ENCODE results near the gene FHL2. TPM values are rescaled to one million over a fixed set of nuclear protein-coding genes. Genes with fewer than 3 reads are reported as not detected.
A peak's percentile ranks its signal among the peaks of the same experiment; 100 is the strongest.

FHL2 gene
- total RNA-seq, 1 experiment from 2014 or later: 36.5 TPM

DNA sequence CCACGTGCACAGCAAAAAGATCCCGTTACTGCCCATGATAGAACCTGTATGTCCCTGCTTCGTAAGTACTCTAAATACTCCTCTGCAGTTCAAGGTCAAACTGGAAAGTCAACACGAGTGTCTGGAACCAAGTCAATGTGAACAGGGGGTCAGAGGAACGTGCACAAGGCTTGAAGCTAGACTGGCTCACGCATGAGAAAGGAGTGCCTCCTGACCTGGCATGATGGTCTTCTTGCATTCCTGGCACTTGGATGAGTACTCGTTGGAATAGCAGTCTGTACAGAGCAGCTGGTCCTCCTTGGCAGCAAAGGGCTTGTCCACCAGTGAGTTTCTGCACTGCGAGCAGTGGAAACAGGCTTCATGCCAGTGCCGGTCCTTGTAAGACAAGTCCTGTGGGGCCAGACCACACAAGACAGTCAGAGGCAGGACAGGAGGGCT, 25.5 kb downstream of the FHL2 start:
- DNase-seq (ENCODE audit: low read depth, low spot score): no peak
- in situ Hi-C loops (cut with HindIII; ENCODE audit: low pct_unique_long_range_greater_than_20kb, low sequenced_read_pairs): no loop called here

DNA sequence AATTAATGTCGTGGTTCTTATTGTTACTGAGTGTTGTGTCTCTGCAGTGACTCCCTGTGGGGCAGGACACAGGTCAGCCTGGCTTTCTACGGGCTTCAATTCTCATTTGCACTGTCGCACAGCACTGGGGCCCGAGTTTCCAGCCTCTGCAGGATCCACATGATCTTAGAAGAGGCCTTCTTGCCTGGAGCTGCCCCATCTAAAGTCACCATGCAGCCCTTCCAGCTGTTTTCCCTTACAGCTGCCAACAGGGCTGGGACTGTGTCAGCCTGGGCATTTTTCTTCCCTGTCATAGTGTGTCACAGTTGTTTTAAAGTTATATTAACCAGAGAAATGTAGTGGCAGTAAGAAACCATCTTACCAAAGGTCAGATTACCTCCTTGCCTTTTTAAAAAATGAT, 27.0 kb downstream of the FHL2 start:
- DNase-seq (ENCODE audit: low read depth, low spot score): no peak
- in situ Hi-C loops (cut with HindIII; ENCODE audit: low pct_unique_long_range_greater_than_20kb, low sequenced_read_pairs): no loop called here

DNA sequence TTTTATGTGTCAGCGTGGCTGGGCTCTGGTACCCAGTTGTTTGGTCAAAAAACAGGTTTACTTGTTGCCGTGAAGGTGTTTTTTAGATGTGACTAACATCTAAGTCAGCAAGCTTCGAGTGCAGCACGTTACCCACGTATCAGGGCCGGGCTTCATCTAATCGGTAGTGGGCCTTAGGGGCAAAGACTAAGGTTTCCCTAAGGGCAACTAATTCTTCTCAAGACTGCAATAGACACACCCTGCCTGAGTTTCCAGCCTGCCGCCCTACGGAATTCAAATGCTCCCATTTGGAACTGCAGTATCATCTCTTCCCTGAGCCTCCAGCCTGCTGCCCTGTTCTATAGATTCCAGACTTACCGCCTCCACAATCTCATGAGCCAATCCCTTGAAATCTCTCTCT, 27.7 kb downstream of the FHL2 start:
- DNase-seq (ENCODE audit: low read depth, low spot score): no peak
- in situ Hi-C loops (cut with HindIII; ENCODE audit: low pct_unique_long_range_greater_than_20kb, low sequenced_read_pairs): no loop called here

DNA sequence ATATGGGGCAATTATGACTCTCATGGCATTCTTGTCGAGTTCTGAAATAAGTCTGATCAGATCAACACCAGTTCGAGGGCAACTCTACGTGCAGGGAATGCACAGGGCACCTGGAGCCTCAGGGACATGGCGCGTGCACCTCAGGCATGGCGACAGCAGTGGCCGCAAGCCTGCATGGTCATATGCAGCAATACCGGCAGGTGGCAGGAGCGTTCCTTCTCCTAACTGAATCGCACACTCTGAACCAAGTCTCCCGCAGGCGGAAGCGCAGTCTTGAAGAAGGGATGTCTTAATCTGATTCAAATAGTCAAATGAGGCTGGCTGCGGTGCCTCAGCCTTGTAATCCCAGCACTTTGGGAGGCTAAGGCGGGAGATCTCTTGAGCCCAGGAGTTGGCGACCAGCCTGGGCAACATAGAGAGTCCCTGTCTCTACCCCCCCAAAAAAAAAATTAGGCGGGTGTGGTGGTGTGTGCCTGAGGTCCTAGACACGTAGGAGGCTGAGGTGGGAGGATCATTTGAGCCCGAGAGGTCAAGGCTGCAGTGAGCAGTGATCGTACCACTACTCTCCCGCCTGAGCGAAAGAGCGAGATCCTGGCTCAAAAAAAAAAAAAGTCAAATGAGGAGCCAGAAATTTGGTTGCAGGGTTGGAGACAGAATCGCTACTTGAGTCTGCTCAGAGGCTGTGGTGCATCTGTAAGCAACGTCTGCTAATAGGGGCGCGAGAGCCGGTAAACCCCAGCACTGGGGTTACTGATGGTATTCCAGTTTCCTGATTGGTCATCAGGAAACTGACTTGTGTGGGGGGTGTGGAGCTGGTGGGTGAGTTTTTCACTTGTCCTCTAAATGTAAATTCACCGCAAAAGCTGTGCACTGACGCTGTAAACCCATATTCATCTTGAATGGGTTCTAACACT, 28.8 kb downstream of the FHL2 start:
- in situ Hi-C loops (cut with HindIII; ENCODE audit: low pct_unique_long_range_greater_than_20kb, low sequenced_read_pairs): no loop called here
- peak; percentile 84 for DNase-seq (ENCODE audit: low read depth, low spot score)

DNA sequence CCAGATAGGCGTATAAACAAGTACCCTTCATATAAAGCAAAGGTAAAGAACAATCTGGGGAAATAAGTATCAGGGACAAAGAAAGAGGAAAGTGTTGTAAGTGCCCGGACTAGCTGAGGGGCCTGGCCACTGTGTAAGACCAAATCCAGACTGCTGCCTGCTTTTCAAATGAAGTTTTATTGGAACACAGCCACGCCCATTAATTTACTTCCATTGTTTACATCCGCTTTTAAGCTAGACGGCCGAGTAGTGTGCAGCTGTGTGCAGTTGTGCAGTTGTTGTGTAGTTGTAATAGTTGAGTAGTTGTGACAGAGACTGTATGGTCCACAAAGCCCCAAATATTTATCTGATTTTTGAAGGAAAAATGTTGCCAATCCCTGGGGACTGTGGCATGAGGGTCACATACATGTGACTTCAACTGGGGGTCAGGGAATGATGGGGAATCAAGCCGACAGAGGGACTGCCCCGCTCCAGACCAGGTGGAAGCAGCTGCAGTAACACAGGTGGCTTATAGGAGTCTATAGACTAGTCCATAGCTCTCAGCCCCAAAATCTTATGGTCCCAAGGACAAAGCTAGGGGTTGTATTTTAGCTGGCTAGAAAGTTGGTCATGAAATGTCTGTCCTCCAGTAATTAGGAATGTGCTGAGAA, 30.0 kb downstream of the FHL2 start:
- in situ Hi-C loops (cut with HindIII; ENCODE audit: low pct_unique_long_range_greater_than_20kb, low sequenced_read_pairs): no loop called here

DNA sequence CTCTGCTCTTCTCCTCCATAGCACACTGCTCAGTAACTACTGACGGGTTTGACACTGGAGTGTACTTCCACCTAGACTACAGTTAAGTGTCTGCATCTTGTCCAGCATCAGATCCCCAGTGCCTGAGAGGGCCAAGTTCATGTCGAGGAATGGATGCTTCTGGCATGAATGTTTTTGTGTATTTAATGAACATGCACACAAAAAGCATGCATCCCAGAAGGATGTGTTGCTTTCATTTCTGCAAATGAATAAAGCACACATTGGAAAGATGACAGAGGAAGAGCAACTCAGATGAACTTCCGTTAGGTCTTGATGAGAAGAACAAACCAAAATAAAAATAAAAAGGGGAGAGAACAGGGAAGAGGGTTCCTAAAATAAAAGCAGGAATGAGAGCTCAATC, 33.6 kb downstream of the FHL2 start:
- no peak for DNase-seq (ENCODE audit: low read depth, low spot score)
- in situ Hi-C loops (cut with HindIII; ENCODE audit: low pct_unique_long_range_greater_than_20kb, low sequenced_read_pairs): no loop called here

More for the DNA sequence above, 30.0 kb downstream of the FHL2 start:
- no peak for DNase-seq (ENCODE audit: low read depth, low spot score)

DNA sequence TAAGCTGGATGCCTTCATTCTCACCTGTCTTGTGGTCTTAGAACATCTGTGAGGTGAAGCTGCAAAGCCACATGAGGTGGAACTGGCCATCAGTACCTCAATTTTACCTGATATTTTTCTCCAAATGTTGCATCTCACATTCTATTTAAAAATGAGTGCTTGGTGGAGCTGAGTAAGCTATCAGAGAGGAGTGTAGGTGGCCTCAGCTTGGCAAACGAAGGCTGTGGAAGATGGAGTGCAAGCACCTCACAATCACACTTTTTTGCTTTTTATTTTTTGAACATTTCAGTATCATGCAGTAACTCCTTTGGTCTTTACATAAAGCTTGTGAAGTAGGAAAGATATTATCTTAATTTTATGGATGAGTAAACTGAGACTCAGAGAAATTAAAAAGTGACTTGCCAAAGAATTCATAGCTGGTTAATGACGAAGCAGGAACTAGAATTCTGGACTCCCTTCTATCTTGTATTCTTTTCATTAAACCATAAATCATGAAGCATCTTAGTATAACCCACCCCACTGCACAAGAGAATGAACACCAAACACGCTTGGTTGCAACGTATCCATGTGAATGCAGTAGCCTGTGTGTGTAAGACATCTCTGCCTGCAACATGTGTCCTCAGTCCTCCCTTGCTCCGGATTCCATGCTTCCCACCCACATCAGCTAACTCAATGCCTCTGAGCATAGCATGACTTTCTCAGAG, 34.3 kb downstream of the FHL2 start:
- in situ Hi-C loops (cut with HindIII; ENCODE audit: low pct_unique_long_range_greater_than_20kb, low sequenced_read_pairs): no loop called here
- no peak for DNase-seq (ENCODE audit: low read depth, low spot score)

DNA sequence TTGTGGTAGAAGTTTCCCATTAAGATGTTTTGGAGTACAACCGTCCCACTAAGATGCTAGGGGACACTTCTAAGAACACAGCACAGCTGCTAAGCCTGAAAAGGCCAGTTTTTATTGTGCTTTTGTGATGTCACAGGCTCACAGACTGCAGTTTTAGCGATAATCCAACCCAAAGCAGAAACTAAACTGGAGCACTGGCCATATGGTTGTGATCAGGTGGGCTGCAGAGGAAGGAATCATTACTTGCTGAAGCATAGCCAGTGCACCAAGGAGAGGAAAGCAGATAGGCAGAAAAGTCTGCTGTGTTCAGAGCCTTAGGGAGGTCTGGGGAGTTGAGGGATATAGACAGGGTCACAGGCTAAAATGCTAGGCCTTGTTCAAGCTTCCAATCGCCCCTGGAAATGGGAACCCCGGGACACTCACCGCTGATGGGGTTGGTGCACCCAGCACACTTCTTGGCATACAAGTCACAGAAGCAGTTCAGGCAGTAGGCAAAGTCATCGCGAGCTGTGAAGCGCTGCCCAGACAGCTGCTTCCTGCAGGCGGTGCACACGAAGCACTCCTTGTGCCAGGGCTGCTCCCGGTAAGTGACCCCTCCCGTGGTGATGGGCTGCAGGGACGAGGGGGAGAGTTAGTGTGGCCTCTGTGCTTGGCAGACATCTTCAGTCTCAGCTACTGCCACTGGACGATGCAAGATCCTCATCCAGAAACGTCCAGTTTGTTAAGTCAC, 35.8 kb downstream of the FHL2 start:
- in situ Hi-C loops (cut with HindIII; ENCODE audit: low pct_unique_long_range_greater_than_20kb, low sequenced_read_pairs): no loop called here
- no peak for DNase-seq (ENCODE audit: low read depth, low spot score)

DNA sequence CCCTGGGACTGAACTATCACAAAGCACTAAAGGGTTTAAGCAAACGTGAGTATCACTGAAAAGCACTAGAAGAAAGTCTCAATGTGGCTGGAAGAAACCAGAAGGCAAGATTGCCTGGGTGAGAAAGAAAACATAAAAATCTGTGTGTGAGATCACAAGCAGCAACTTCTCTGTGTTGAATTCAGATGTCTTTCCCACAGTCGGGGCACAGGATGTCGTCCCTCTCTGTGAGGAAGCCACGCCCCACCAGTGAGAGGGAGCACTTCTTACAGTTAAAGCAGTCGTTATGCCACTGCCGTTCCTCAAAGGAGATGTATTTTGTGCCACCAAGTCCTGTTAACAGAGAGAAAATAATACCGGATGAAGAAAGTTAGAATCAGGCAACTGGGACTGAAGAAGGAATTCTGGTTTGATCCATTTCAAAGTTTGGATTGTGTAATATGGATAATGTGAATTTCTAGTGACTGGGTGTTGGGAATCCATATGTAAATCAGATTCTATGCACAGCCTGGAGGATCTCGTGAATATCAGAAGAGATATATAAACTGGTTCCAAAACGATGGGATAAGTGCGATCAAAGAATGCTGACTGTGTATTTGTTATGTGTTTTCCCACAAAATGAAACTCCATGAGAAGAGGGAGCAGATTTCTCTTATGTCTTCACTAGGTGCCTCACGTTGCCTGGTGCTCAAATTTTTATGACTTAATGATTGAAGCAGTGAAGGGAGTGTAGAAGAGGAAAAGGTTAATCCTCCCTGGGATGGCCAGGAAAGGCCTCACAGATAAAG, 37.6 kb downstream of the FHL2 start:
- in situ Hi-C loops (cut with HindIII; ENCODE audit: low pct_unique_long_range_greater_than_20kb, low sequenced_read_pairs): no loop called here
- DNase-seq (ENCODE audit: low read depth, low spot score): no peak

DNA sequence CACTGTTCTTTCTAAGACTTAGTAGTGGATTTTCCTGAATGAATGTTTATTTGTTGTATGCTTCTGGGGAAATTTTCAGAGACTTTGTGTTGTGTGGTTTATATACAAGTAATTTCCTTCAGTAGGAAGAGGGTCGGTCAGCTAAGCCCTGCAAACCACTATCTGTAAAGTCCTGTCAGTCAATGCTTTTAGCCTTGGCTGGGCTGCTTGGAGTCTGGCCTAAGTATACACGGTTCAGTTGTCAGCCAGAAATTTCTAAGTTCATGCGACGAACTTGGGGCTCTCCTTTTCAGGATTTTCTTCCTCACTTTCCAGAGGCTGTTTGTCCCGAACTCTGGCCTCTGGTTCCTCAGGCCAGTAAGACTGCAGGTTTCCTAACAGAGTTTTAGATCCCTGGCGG, 40.3 kb downstream of the FHL2 start:
- in situ Hi-C loops (cut with HindIII; ENCODE audit: low pct_unique_long_range_greater_than_20kb, low sequenced_read_pairs): no loop called here
- no peak for DNase-seq (ENCODE audit: low read depth, low spot score)

DNA sequence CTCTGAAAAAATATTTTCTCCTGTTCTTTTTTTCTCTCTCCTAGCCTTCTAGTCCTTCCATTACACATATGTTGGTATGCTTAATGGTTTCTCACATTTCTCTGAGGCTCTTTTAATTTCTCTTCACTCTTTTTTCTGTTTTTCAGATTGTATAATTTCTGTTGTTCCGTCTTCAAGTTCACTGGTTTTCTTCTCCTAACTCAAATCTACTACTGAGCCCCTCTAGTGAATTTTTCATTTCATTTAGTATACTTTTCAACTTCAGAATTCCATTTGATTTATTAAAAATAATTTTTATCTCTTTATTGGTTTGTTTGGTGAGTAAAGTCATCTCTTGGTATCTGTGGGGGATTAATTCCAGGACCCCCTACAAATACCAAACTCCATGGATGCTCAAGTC, 41.7 kb downstream of the FHL2 start:
- in situ Hi-C loops (cut with HindIII; ENCODE audit: low pct_unique_long_range_greater_than_20kb, low sequenced_read_pairs): no loop called here
- DNase-seq (ENCODE audit: low read depth, low spot score): no peak

DNA sequence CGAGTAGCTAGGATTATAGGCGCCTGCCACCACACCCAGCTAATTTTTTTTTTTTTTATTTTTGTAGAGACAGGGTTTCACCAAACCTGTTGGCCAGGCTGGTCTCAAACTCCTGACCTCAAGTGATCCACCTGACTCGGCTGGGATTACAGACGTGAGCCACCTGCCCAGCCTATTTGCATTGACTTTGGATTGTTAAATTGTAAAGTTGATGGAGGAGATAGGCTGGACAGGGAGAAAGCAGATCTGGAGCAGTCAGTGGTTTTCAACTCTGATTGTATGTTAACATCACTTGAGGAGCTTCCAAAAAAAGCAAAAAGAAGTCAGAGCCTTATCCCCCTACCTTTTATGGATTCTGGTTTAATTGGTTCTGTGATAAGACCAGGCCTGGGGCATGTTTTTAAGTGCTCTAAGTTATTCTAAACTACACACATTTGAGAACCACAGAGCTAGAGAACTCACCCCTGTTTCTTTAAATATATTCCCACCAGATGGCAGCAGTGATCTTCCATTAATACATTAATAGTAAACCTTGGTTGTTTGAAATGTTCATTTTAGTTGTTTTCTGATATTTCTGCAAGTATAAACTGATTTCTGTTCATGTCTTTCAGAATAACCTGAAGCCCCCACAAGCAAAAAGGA, 54.0 kb downstream of the FHL2 start:
- in situ Hi-C loops (cut with HindIII; ENCODE audit: low pct_unique_long_range_greater_than_20kb, low sequenced_read_pairs): no loop called here
- peak; percentile 51 for DNase-seq (ENCODE audit: low read depth, low spot score)

DNA sequence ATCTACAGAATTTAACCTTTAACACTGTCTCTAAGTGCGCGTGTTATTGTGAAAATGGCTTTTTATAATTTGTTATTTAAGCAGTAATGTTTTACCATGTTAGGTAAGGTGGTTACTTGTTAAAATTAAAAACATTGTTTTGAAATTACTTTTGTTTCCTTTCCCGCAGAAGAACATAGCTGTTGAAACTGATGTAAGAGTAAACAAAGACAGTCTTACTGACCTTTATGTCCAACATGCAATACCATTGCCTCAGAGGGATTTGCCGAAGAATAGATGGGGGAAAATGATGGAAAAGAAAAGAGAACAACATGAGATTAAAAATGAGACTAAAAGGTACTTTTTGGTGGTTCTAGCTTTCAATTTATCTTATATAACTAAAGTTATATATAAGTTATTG, 59.4 kb downstream of the FHL2 start:
- in situ Hi-C loops (cut with HindIII; ENCODE audit: low pct_unique_long_range_greater_than_20kb, low sequenced_read_pairs): no loop called here
- no peak for DNase-seq (ENCODE audit: low read depth, low spot score)

DNA sequence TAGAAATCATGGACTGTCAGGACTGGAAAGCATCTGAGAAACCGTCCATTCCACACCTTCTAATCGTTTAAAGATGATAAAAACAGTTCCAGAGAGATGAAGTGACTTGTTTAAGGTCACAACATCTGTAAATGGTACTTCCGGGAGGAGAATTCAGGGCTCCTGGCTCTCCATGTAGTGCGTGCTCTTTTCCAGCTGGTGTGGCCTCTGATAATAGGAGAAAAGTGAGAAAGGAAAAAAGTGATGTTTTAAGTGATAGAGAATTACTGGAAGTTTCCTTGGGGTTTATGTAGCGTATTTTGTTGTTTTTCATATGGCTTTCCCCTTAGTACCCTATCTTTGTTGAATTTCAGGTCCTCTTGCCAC, 60.8 kb downstream of the FHL2 start:
- in situ Hi-C loops (cut with HindIII; ENCODE audit: low pct_unique_long_range_greater_than_20kb, low sequenced_read_pairs): no loop called here

DNA sequence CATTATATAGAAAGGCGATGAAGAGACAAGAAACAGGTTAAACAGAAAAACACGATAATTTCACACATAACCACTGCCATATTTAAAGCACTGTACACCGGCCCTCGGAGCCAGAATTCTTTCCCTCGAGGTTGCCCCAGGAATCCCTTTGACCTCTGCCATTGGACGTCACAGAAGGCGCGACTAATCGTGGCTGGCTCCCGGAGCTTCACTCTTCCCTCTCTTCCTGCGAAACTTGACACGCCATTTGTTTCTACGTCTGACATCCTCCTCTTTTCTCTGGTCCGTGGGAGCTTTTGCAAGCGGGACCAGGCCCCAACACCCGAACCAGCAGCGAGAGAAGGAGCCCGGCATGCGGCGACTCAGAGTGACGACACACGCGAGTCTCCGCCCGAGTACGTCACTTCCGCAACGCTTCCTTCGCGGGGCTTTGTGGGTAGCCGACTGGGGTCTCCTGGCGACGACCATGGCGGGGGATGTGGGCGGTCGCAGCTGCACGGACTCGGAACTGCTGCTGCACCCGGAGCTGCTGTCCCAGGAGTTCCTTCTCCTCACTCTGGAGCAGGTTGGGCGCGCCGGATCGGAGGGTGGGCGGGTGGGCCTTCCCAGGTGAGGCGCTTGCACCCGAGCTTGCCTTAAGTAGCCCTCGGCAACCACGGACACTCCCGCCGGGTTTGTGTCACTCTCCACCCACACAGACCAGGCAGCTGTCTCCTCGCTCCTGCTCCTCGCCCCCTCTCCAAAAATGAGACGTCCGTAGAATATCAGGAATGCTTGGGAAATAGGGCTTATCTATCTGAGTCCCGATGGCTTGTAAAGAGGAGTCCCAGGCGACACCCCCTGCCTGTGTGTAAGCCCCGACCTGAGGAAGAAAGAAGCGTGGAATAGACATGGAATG, 61.5 kb downstream of the FHL2 start, which contains the start of gene C2orf49:
Gene C2orf49, plus strand, starts transcription at position 419 of the 898 bp plus-strand sequence. Its CDS starts 48 bp downstream, at position 467.
- in situ Hi-C loops (cut with HindIII; ENCODE audit: low pct_unique_long_range_greater_than_20kb, low sequenced_read_pairs): no loop called here
- DNase-seq (ENCODE audit: low read depth, low spot score): peak; percentile 87

More for the DNA sequence above, 60.8 kb downstream of the FHL2 start:
- no peak for DNase-seq (ENCODE audit: low read depth, low spot score)

DNA sequence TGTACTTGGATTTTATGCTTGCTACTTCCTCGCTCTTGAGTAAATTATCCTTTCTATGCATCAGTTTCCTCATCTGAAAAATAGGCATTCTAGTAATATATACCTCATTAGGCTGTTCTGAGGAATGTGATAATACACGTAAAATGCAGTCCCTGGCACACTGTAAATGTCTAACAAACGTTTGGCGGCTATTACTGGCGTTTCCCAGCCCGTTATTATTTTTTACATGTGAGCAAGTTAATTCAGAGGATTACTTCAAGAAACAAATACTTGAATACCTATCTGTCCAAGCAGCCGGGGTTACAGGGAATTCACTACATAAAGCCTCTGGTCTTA, 62.1 kb downstream of the FHL2 start:
- in situ Hi-C loops (cut with HindIII; ENCODE audit: low pct_unique_long_range_greater_than_20kb, low sequenced_read_pairs): no loop called here
- no peak for DNase-seq (ENCODE audit: low read depth, low spot score)

Measured in SK-MEL-5 (cell line).